ENCODE data around the gene MISFA.
A peak's percentile ranks its signal among the peaks of the same experiment; 100 is the strongest.

The MISFA gene

GRCh38 chr11:18575361-18575760 lies 24.2 kb upstream of the MISFA start:
- TF ChIP-seq EGR1 (IDR thresholded peaks at IDR 0.05) (no peak), TAF1 (IDR thresholded peaks at IDR 0.05; ENCODE audit: low read depth) (no peak), TEAD4 (IDR thresholded peaks at IDR 0.05) (no peak), TCF12 (IDR thresholded peaks at IDR 0.05; ENCODE audit: low read depth) (no peak)

GRCh38 chr11:18578975-18579598 lies 20.5 kb upstream of the MISFA start:
- TF ChIP-seq TAF1 (IDR thresholded peaks at IDR 0.05; ENCODE audit: low read depth) (no peak), MAX (IDR thresholded peaks at IDR 0.05) (no peak), FOXM1 (IDR thresholded peaks at IDR 0.05; ENCODE audit: borderline replicate concordance, low read depth) (no peak), EP300 (IDR thresholded peaks at IDR 0.05; ENCODE audit: borderline replicate concordance) (no peak), RAD21 (IDR thresholded peaks at IDR 0.05; ENCODE audit: low read depth) (no peak), EGR1 (IDR thresholded peaks at IDR 0.05) (no peak), TEAD4 (IDR thresholded peaks at IDR 0.05) (no peak), ZBTB7A (IDR thresholded peaks at IDR 0.05; ENCODE audit: low read depth) (no peak), CEBPB (IDR thresholded peaks at IDR 0.05) (no peak), YY1 (IDR thresholded peaks at IDR 0.05; ENCODE audit: low read depth) (no peak), NFIC (IDR thresholded peaks at IDR 0.05) (no peak), CREB1 (IDR thresholded peaks at IDR 0.05; ENCODE audit: low read depth) (no peak), TCF12 (IDR thresholded peaks at IDR 0.05; ENCODE audit: low read depth) (no peak)
- TF ChIP-seq, protein P1, sequence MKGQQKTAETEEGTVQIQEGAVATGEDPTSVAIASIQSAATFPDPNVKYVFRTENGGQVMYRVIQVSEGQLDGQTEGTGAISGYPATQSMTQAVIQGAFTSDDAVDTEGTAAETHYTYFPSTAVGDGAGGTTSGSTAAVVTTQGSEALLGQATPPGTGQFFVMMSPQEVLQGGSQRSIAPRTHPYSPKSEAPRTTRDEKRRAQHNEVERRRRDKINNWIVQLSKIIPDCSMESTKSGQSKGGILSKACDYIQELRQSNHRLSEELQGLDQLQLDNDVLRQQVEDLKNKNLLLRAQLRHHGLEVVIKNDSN (IDR thresholded peaks at IDR 0.05), result no peak
- TF ChIP-seq, protein P2, sequence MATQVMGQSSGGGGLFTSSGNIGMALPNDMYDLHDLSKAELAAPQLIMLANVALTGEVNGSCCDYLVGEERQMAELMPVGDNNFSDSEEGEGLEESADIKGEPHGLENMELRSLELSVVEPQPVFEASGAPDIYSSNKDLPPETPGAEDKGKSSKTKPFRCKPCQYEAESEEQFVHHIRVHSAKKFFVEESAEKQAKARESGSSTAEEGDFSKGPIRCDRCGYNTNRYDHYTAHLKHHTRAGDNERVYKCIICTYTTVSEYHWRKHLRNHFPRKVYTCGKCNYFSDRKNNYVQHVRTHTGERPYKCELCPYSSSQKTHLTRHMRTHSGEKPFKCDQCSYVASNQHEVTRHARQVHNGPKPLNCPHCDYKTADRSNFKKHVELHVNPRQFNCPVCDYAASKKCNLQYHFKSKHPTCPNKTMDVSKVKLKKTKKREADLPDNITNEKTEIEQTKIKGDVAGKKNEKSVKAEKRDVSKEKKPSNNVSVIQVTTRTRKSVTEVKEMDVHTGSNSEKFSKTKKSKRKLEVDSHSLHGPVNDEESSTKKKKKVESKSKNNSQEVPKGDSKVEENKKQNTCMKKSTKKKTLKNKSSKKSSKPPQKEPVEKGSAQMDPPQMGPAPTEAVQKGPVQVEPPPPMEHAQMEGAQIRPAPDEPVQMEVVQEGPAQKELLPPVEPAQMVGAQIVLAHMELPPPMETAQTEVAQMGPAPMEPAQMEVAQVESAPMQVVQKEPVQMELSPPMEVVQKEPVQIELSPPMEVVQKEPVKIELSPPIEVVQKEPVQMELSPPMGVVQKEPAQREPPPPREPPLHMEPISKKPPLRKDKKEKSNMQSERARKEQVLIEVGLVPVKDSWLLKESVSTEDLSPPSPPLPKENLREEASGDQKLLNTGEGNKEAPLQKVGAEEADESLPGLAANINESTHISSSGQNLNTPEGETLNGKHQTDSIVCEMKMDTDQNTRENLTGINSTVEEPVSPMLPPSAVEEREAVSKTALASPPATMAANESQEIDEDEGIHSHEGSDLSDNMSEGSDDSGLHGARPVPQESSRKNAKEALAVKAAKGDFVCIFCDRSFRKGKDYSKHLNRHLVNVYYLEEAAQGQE (IDR thresholded peaks at IDR 0.05; ENCODE audit: low read depth), result no peak

GRCh38 chr11:18580113-18580766 lies 19.3 kb upstream of the MISFA start:
- TF ChIP-seq TAF1 (IDR thresholded peaks at IDR 0.05; ENCODE audit: low read depth), result no peak
- no peak for TF ChIP-seq FOXM1 (IDR thresholded peaks at IDR 0.05; ENCODE audit: borderline replicate concordance, low read depth)
- TF ChIP-seq EGR1 (IDR thresholded peaks at IDR 0.05), result no peak
- no peak for TF ChIP-seq TEAD4 (IDR thresholded peaks at IDR 0.05)
- TF ChIP-seq EP300 (IDR thresholded peaks at IDR 0.05; ENCODE audit: borderline replicate concordance), result no peak
- TF ChIP-seq, protein P2 (IDR thresholded peaks at IDR 0.05; ENCODE audit: low read depth), result no peak
- TF ChIP-seq MAX (IDR thresholded peaks at IDR 0.05), result no peak
- TF ChIP-seq TCF12 (IDR thresholded peaks at IDR 0.05; ENCODE audit: low read depth), result no peak
- TF ChIP-seq, protein P1 (IDR thresholded peaks at IDR 0.05), result no peak
- TF ChIP-seq CEBPB (IDR thresholded peaks at IDR 0.05), result no peak
- TF ChIP-seq ZBTB7A (IDR thresholded peaks at IDR 0.05; ENCODE audit: low read depth), result no peak
- no peak for TF ChIP-seq CREB1 (IDR thresholded peaks at IDR 0.05; ENCODE audit: low read depth)
- TF ChIP-seq RAD21 (IDR thresholded peaks at IDR 0.05; ENCODE audit: low read depth), result no peak
- TF ChIP-seq YY1 (IDR thresholded peaks at IDR 0.05; ENCODE audit: low read depth), result no peak
- TF ChIP-seq NFIC (IDR thresholded peaks at IDR 0.05), result no peak

DNA sequence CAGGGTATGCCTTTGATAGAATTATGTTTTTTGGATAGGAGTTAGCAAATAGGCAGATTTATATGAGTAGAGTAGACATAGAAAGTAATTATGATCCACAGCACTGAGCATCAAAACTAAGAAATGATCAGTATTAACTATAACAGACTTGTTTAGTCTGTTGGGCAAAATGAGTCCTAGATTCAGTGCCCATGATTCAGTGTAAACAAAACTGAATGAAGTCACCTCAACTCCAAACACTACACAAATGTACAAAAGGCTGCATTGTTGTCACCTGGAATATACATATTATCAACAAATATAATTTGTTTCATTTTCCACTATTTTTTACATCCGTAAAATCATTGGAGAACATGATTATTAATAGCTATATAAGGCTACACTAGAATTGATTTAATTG lies 17.8 kb upstream of the MISFA start:
- TF ChIP-seq CREB1 (IDR thresholded peaks at IDR 0.05; ENCODE audit: low read depth), result no peak
- TF ChIP-seq FOXM1 (IDR thresholded peaks at IDR 0.05; ENCODE audit: borderline replicate concordance, low read depth), result no peak
- no peak for TF ChIP-seq EP300 (IDR thresholded peaks at IDR 0.05; ENCODE audit: borderline replicate concordance)

GRCh38 chr11:18588297-18589252 lies 11.0 kb upstream of the MISFA start, which contains the start of gene UEVLD:
Gene UEVLD, minus strand, starts transcription at chr11:18588734. Its CDS starts 80 bp downstream, at chr11:18588654.
- TF ChIP-seq TAF1 (IDR thresholded peaks at IDR 0.05; ENCODE audit: low read depth) (peak; percentile 89), TEAD4 (IDR thresholded peaks at IDR 0.05) (peak; percentile 78), CREB1 (IDR thresholded peaks at IDR 0.05; ENCODE audit: low read depth) (no peak), TCF12 (IDR thresholded peaks at IDR 0.05; ENCODE audit: low read depth) (peak; percentile 71), ZBTB7A (IDR thresholded peaks at IDR 0.05; ENCODE audit: low read depth) (no peak), EGR1 (IDR thresholded peaks at IDR 0.05) (0 out of 2 replicates have a peak, but pooled peaks have one; percentile 25), CEBPB (IDR thresholded peaks at IDR 0.05) (no peak; the same call in 1 of the 2 replicates), RAD21 (IDR thresholded peaks at IDR 0.05; ENCODE audit: low read depth) (no peak), YY1 (IDR thresholded peaks at IDR 0.05; ENCODE audit: low read depth) (peak; percentile 61), NFIC (IDR thresholded peaks at IDR 0.05) (peak; percentile 32; the same call in 1 of the 2 replicates), EP300 (IDR thresholded peaks at IDR 0.05; ENCODE audit: borderline replicate concordance) (peak; percentile 45; the same call in 1 of the 2 replicates), FOXM1 (IDR thresholded peaks at IDR 0.05; ENCODE audit: borderline replicate concordance, low read depth) (no peak), MAX (IDR thresholded peaks at IDR 0.05) (peak; percentile 77)
- TF ChIP-seq, protein P2 (IDR thresholded peaks at IDR 0.05; ENCODE audit: low read depth), result 0 out of 2 replicates have a peak, but pooled peaks have one; percentile 29
- TF ChIP-seq, protein P1 (IDR thresholded peaks at IDR 0.05), result no peak
